IPS DF 6.9 (cell line): ENCODE results near the gene GATA5.
A peak's percentile ranks its signal among the peaks of the same experiment; 100 is the strongest.
"Not testable (repeated sequence)": the region's sequence is repeated elsewhere in the genome, so short reads cannot be mapped to it uniquely, and the experiment has no call there.

Experiments
- DNase-seq: peaks from one replicate; pipeline ENCODE4 v3.0.0-alpha.2; 2013; ENCODE audit warnings: low read depth, low spot score
- H3K27ac ChIP-seq: one replicate; pipeline ENCODE4 v1.5.1; 2013; ENCODE audit warnings: low read length, control low read depth
- H3K27me3 ChIP-seq: 2 replicates; pipeline ENCODE4 v1.6.1; 2013; ENCODE audit warnings: mild to moderate bottlenecking, low read length; ENCODE audit not compliant: control insufficient read depth, insufficient read depth
- H3K36me3 ChIP-seq: 2 replicates; pipeline ENCODE4 v1.6.1; 2013; ENCODE audit warnings: low read length; ENCODE audit not compliant: control insufficient read depth, insufficient read depth
- H3K4me1 ChIP-seq: 2 replicates; pipeline ENCODE4 v1.6.1; 2013; ENCODE audit warnings: low read length; ENCODE audit not compliant: control insufficient read depth, insufficient read depth
- H3K4me3 ChIP-seq: 2 replicates; pipeline ENCODE4 v1.5.1; 2013; ENCODE audit warnings: mild to moderate bottlenecking, low read length
- H3K9me3 ChIP-seq: 2 replicates; pipeline ENCODE4 v1.6.1; 2013; ENCODE audit warnings: low read length, inconsistent platforms; ENCODE audit not compliant: control insufficient read depth, insufficient read depth
- WGBS: extraction: QIAGEN DNeasy Blood & Tissue Kit; methylation state at CpG from one replicate; pipeline ENCODE4 v1.1.7; 2013; ENCODE audit warnings: mixed read lengths, missing lambda C conversion rate; ENCODE audit not compliant: insufficient read length, insufficient coverage; 5-methylcytosine and 5-hydroxymethylcytosine counted together

GATA5 gene

GRCh38 chr20:62430311-62430853 is 45.4 kb downstream of the GATA5 start:
- H3K4me3 ChIP-seq: no peak overlapping the region
- no peaks in the 10 kb centered on the region for H3K36me3 ChIP-seq
- no peaks in the 10 kb centered on the region for H3K9me3 ChIP-seq
- H3K27ac ChIP-seq: no peak overlapping the region
- whole genome bisulfite sequencing: no CpG with 5 or more reads among the region's 10 CpGs
- no peaks in the 10 kb centered on the region for H3K27me3 ChIP-seq
- DNase-seq: no peak
- H3K4me1 ChIP-seq: peaks cover 21% of the 10 kb centered on the region

DNA sequence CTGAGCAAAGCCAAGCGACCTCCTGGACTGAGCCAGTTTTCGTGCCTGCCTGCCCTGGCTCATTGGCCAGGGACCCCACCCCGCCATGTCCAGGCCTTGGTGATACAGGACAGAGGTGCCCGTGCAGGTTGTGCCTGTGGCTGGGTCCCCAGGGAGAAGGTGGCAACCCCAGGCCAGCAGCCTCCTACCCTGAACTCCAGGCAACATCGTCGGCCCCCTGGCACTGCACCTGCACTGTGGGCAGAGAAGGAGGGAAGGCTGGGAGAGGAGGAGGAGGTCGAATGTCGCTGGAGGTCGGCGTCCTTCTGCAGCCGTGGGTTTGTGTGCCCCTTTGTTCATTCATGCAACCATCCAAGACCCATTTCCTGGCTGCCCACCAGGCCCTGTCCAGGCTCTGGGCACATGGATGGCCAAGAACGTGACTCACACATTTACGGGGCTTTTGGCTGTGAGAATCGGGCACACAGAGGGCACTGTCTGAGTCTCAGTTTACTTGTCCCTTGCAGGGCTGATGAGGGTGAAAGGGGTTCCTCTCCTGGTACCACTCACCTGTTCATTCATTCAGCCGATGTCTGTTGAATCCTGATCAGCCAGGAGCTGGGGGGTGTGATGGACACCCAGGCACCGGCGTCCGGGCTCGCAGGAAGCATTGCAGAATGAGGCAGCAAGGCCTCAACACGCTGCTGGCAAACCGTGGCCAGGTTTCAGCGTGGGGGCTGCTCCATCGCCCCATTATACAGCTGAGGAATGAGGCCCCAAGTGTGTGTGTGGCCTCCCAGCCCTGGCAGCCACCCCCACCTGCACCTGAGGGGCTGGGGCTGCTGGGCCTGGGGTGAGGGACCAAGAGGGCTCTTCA is 46.1 kb downstream of the GATA5 start:
- H3K4me3 ChIP-seq: no peak overlapping the region
- peaks cover 21% of the 10 kb centered on the region for H3K4me1 ChIP-seq
- H3K36me3 ChIP-seq: no peaks in the 10 kb centered on the region
- no CpG with 5 or more reads among the region's 23 CpGs for WGBS
- H3K27me3 ChIP-seq: no peaks in the 10 kb centered on the region
- H3K9me3 ChIP-seq: no peaks in the 10 kb centered on the region
- no peak overlapping the region for H3K27ac ChIP-seq
- no peak for DNase-seq

DNA sequence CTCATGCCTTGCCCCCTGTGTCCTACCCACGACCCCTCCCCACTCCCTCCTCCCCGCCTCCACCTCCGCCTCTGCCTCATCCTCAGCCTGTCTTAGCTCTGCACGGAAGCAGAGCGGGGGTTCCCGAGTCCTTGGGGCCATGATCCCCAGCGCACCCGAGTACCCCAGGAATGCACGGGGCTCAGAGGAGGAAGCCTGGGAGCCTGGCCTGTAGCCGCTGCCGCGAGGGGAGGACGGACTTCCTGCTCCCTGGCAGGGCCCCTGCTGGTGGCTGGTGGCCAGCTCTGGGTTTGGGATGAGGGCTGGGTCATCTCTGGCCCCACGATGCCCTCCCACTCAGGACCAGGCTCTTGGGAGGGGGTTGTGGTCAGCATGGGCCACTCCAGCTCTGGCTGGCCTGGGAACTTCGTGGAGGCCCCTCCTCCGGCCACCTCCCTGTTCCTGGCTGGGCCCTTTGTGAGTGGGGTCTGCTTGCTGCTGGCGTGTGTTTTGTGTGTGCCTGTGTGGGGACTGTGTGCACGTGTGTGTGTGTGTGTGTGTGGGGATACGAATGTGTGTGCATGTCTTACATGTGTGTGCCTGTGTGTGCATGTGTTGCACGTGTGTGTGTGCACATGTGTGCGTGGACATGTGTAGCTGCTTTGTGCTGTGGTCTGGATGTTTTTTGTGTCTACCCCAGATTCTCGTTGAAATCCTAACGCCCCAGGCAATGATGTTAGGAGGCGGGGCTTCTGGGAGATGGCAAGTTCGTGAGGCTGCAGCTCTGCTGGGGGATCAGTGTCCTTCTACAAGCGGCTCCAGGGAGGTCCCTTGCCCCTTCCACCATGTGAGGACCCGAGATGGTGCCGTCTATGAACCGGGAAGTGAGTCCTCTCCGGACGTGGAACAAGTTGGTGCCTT is 47.1 kb downstream of the GATA5 start:
- no CpG with 5 or more reads among the region's 31 CpGs for WGBS
- H3K36me3 ChIP-seq: no peaks in the 10 kb centered on the region
- no peaks in the 10 kb centered on the region for H3K27me3 ChIP-seq
- no peaks in the 10 kb centered on the region for H3K9me3 ChIP-seq
- peaks cover 23% of the 10 kb centered on the region for H3K4me1 ChIP-seq
- H3K4me3 ChIP-seq: no peak overlapping the region
- no peak for DNase-seq
- H3K27ac ChIP-seq: no peak overlapping the region

GRCh38 chr20:62428002-62428372 is 47.8 kb downstream of the GATA5 start:
- no peak overlapping the region for H3K27ac ChIP-seq
- H3K9me3 ChIP-seq: no peaks in the 10 kb centered on the region
- no CpG with 5 or more reads among the region's 10 CpGs for WGBS
- H3K27me3 ChIP-seq: no peaks in the 10 kb centered on the region
- DNase-seq: no peak
- H3K4me3 ChIP-seq: no peak overlapping the region
- no peaks in the 10 kb centered on the region for H3K36me3 ChIP-seq
- peaks cover 23% of the 10 kb centered on the region for H3K4me1 ChIP-seq

DNA sequence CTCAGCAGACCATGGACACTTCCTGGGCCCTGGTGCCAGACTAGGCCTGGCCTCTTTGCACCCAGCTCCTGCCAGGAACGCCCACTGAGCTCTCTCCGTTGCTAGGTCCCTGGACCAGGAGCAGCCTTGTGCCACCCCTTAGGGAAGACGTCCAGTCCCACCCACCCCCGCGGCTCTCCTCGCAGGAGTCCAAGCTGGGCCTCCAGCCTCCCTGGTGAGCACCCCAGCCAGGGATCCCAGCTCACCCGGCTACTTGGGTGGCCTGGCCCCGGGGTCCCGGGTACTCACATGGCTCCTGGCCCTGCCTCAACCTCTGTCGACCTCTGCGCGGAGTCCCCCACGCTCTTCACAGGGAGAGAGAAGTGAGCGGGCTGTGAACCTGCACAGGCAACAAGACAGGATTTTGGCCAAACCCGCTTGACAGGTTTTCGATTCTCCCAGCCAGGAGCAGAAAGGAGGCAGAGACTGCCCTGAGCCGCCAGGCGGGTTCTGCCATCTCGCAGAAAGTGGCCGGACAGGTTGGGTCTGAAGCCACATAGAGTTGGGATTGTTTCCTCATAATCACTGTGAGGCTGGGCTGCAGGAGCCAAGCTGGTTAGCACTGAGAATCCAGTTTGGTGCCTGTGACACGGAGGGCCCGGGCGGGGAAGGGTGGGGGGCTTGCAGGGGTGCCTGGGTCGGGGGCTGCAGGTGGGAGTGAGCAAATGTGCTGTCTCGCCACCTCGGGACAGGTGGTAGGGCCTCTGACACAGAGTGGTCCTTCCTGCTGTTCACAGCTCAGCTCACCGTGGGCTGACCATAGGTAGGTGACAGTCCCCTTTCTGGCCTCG is 48.4 kb downstream of the GATA5 start, which contains the start of gene RBBP8NL:
RBBP8NL (minus strand) TSS at position 368 of the 830 bp plus-strand sequence. CDS start 7,892 bp downstream, outside the sequence.
- WGBS: no CpG with 5 or more reads among the region's 28 CpGs
- Histone ChIP-seq H3K27ac (no peak within 1 kb of the TSS), H3K9me3 (no peaks in the 10 kb centered on the region), H3K36me3 (no peaks in the 10 kb centered on the region), H3K27me3 (no peaks in the 10 kb centered on the region), H3K4me3 (no peak within 1 kb of the TSS), H3K4me1 (peaks cover 23% of the 10 kb centered on the region)
- DNase-seq: peak; percentile 83

- WGBS: no CpG with 5 or more reads among the region's 22 CpGs
- Histone ChIP-seq H3K27me3 (no peaks in the 10 kb centered on the region), H3K36me3 (no peaks in the 10 kb centered on the region), H3K27ac (no peak overlapping the region), H3K4me3 (no peak overlapping the region), H3K4me1 (peaks cover 23% of the 10 kb centered on the region), H3K9me3 (no peaks in the 10 kb centered on the region)
- no peak for DNase-seq
These were observed 49.1 kb downstream of the GATA5 start for GRCh38 chr20:62426699-62427131.

GRCh38 chr20:62426059-62426348 is 49.8 kb downstream of the GATA5 start:
- peaks cover 26% of the 10 kb centered on the region for H3K4me1 ChIP-seq
- H3K9me3 ChIP-seq, H3K27ac ChIP-seq, H3K27me3 ChIP-seq, H3K4me3 ChIP-seq, H3K36me3 ChIP-seq, DNase-seq: not testable (repeated sequence)
- WGBS: no CpG with 5 or more reads among the region's 4 CpGs

DNA sequence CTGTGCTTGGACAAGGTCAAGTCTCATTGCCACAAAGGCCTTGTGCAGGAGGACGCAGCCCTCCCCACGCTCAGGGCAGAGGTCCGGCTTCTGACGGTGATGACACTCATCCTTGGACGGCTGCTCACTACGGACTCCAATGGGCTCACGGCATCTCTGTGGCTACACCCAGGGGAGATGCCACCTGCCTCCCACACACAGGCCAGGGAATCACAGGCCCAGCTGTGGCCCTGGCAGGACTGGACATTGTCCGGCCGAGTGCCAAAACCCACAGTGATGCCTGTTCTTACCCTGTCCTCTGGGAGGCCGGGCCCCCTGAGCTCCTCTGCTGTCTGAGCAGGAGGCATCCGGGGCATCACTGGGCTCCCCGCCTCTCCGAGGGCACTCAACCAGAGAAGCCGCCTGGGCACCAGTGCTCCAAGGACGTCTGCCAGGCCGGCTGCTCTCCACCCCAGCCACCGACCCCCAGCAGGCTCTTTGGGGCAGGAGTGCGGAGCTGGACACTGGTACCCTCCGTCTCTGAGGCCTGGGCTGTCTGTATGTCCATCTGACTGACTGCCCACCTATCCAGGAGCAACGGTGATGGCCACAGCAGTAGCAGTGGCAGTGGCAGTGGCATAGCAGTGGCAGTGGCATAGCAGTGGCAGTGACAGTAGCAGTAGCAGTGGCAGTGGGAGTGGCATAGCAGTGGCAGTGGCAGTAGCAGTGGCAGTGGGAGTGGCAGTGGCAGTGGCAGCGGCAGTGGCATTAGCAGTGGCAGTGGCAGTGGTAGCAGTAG is 50.3 kb downstream of the GATA5 start:
- Histone ChIP-seq H3K4me1 (peaks cover 26% of the 10 kb centered on the region), H3K9me3 (no peaks in the 10 kb centered on the region), H3K27ac (no peak overlapping the region), H3K27me3 (no peaks in the 10 kb centered on the region), H3K36me3 (no peaks in the 10 kb centered on the region), H3K4me3 (no peak overlapping the region)
- no peak for DNase-seq
- WGBS: no CpG with 5 or more reads among the region's 21 CpGs

- whole genome bisulfite sequencing: no CpG with 5 or more reads among the region's 23 CpGs
- Histone ChIP-seq H3K36me3 (no peaks in the 10 kb centered on the region), H3K27me3 (no peaks in the 10 kb centered on the region), H3K4me1 (peaks cover 26% of the 10 kb centered on the region), H3K9me3 (no peaks in the 10 kb centered on the region), H3K4me3 (no peak overlapping the region), H3K27ac (no peak overlapping the region)
- DNase-seq: no peak
These were observed 51.3 kb downstream of the GATA5 start for GRCh38 chr20:62424249-62425107.
